GM10847 (cell line): ENCODE results near the gene TCF7L2.

Source experiments
- POLR2A ChIP-seq: IDR thresholded peaks from 2 replicates; pipeline ENCODE4 v1.6.1; 2011; ENCODE audit not compliant: insufficient read length; ENCODE audit errors: extremely low read depth

TCF7L2 gene

GRCh38 chr10:112949875-112950507 lies at the start of gene TCF7L2:
Gene TCF7L2, plus strand, starts transcription at chr10:112950247. Its CDS starts 510 bp downstream, at chr10:112950757.
- TF ChIP-seq POLR2A, result no peak

- TF ChIP-seq POLR2A, result no peak
These were observed 47.3 kb upstream of the TCF7L2 start for GRCh38 chr10:112902730-112903129.

GRCh38 chr10:112904000-112904399 lies 46.0 kb upstream of the TCF7L2 start:
- TF ChIP-seq POLR2A, result no peak

GRCh38 chr10:112906945-112907344 lies 43.1 kb upstream of the TCF7L2 start:
- no peak for TF ChIP-seq POLR2A

- no peak for TF ChIP-seq POLR2A
These were observed 42.2 kb upstream of the TCF7L2 start for GRCh38 chr10:112907893-112908292.

- no peak for TF ChIP-seq POLR2A
These were observed 38.8 kb upstream of the TCF7L2 start for GRCh38 chr10:112911206-112911605.

- no peak for TF ChIP-seq POLR2A
These were observed 37.6 kb upstream of the TCF7L2 start for GRCh38 chr10:112912410-112912928.

- TF ChIP-seq POLR2A, result no peak
These were observed 36.8 kb upstream of the TCF7L2 start for GRCh38 chr10:112913255-112913654.

- no peak for TF ChIP-seq POLR2A
These were observed 36.3 kb upstream of the TCF7L2 start for GRCh38 chr10:112913661-112914287.

- TF ChIP-seq POLR2A, result no peak
These were observed 35.6 kb upstream of the TCF7L2 start for GRCh38 chr10:112914288-112914952.

- TF ChIP-seq POLR2A, result no peak
These were observed 34.2 kb upstream of the TCF7L2 start for GRCh38 chr10:112915590-112916572.

- no peak for TF ChIP-seq POLR2A
These were observed 32.4 kb upstream of the TCF7L2 start for GRCh38 chr10:112917681-112918080.

- TF ChIP-seq POLR2A, result no peak
These were observed 31.3 kb upstream of the TCF7L2 start for GRCh38 chr10:112918771-112919170.

- no peak for TF ChIP-seq POLR2A
These were observed 30.3 kb upstream of the TCF7L2 start for GRCh38 chr10:112919721-112920120.
